NCI-H446 (cell line): ENCODE results near the gene ANTXR2.
A peak's percentile ranks its signal among the peaks of the same experiment; 100 is the strongest.
"Not testable (repeated sequence)": the region's sequence is repeated elsewhere in the genome, so short reads cannot be mapped to it uniquely, and the experiment has no call there.

Source experiments
- DNase-seq, 2 experiments: peaks; one replicate each; lab custom pipeline; 2025; lab: John Stamatoyannopoulos, UW

Gene ANTXR2

GRCh38 chr4:79918292-79918691 lies 154.7 kb downstream of the ANTXR2 start:
- no peak for DNase-seq

- DNase-seq: peak in 1 of 2 experiments; percentile 0
These were observed 155.8 kb downstream of the ANTXR2 start for GRCh38 chr4:79917246-79917645.

GRCh38 chr4:79915246-79915645 lies 157.8 kb downstream of the ANTXR2 start:
- no peak for DNase-seq

GRCh38 chr4:79913581-79913980 lies 159.4 kb downstream of the ANTXR2 start:
- DNase-seq: no peak

- no peak for DNase-seq
These were observed 166.0 kb downstream of the ANTXR2 start for GRCh38 chr4:79907001-79907400.

- no peak for DNase-seq
These were observed 166.7 kb downstream of the ANTXR2 start for GRCh38 chr4:79906303-79906702.

GRCh38 chr4:79905212-79905611 lies 167.8 kb downstream of the ANTXR2 start:
- no peak for DNase-seq

- DNase-seq: no peak
These were observed 168.7 kb downstream of the ANTXR2 start for GRCh38 chr4:79904331-79904730.

GRCh38 chr4:79900182-79900581 lies 172.8 kb downstream of the ANTXR2 start:
- no peak for DNase-seq

- DNase-seq: no peak
These were observed 173.5 kb downstream of the ANTXR2 start for GRCh38 chr4:79899481-79899880.

- DNase-seq: no peak
These were observed 175.0 kb downstream of the ANTXR2 start for GRCh38 chr4:79898055-79898454.

- DNase-seq: no peak
These were observed 175.9 kb downstream of the ANTXR2 start for GRCh38 chr4:79897174-79897573.

GRCh38 chr4:79893456-79893855 lies 179.6 kb downstream of the ANTXR2 start:
- no peak for DNase-seq

GRCh38 chr4:79889026-79889425 lies 184.0 kb downstream of the ANTXR2 start:
- not testable (repeated sequence) for DNase-seq

- no peak for DNase-seq
These were observed 186.5 kb downstream of the ANTXR2 start for GRCh38 chr4:79886557-79886956.

GRCh38 chr4:79886021-79886420 lies 187.0 kb downstream of the ANTXR2 start:
- no peak for DNase-seq

GRCh38 chr4:79883290-79883689 lies 189.7 kb downstream of the ANTXR2 start:
- DNase-seq: no peak

GRCh38 chr4:79882806-79883205 lies 190.2 kb downstream of the ANTXR2 start:
- DNase-seq: no peak

GRCh38 chr4:79881407-79881806 lies 191.6 kb downstream of the ANTXR2 start:
- DNase-seq: no peak

GRCh38 chr4:79877511-79877910 lies 195.5 kb downstream of the ANTXR2 start:
- no peak for DNase-seq

GRCh38 chr4:79875344-79875899 lies 197.6 kb downstream of the ANTXR2 start:
- DNase-seq: no peak

- DNase-seq: no peak
These were observed 198.8 kb downstream of the ANTXR2 start for GRCh38 chr4:79874197-79874596.

GRCh38 chr4:79872738-79873137 lies 200.3 kb downstream of the ANTXR2 start:
- peak; percentile 10 to 42 for DNase-seq

GRCh38 chr4:79871961-79872360 lies 201.1 kb downstream of the ANTXR2 start:
- DNase-seq: no peak
